Heart left ventricle (tissue), 16 donors: ENCODE measurements around the gene P2RY10. TPM values are rescaled to one million over a fixed set of nuclear protein-coding genes. Genes with fewer than 3 reads are reported as not detected.

Experiments
- ATAC-seq, 4 donors: fragments of 200-7000 bp; cut with Tn5 transposase; one replicate each; pipeline ENCODE4 v1.9.1; 2020 to 2022; ENCODE audit warnings: moderate library complexity in 4 of 4, mild to moderate bottlenecking in 3 of 4, moderate number of reproducible peaks in 1 of 4
- DNase-seq, 5 donors: peaks; one replicate each; pipeline ENCODE4 v3.0.0-alpha.2; 2020
- H3K27ac ChIP-seq, 12 donors: fragments of 200-600 bp; sonication (generic) in 4 of 12; one replicate each; pipeline versions ENCODE4 v1.5.0 to v1.8.0; 2016 to 2022; ENCODE audit warnings: mild to moderate bottlenecking in 2 of 12
- H3K27me3 ChIP-seq, 9 donors: fragments of 200-600 bp; sonication (generic) in 2 of 9; one replicate each; pipeline versions ENCODE4 v1.5.1 to v1.8.0; 2016 to 2022; ENCODE audit warnings: mild to moderate bottlenecking in 3 of 9
- H3K36me3 ChIP-seq, 9 donors: fragments of 200-600 bp; sonication (generic) in 2 of 9; one replicate each; pipeline versions ENCODE4 v1.5.0 to v1.8.0; 2018 to 2022; ENCODE audit warnings: mild to moderate bottlenecking in 2 of 9
- H3K4me1 ChIP-seq, 12 donors: fragments of 200-600 bp; sonication (generic) in 4 of 12; one replicate each; pipeline versions ENCODE4 v1.5.0 to v1.8.0; 2016 to 2022; ENCODE audit warnings: mild to moderate bottlenecking in 3 of 12
- H3K4me3 ChIP-seq, 12 donors: fragments of 200-600 bp; sonication (generic) in 4 of 12; one replicate each; pipeline versions ENCODE4 v1.5.0 to v1.8.0; 2017 to 2022; ENCODE audit warnings: mild to moderate bottlenecking in 9 of 12, moderate library complexity in 4 of 12
- H3K9me3 ChIP-seq, 12 donors: fragments of 200-600 bp; sonication (generic) in 4 of 12; one replicate each; pipeline versions ENCODE4 v1.5.0 to v1.8.0; 2016 to 2022; ENCODE audit warnings: mild to moderate bottlenecking in 1 of 12
- POLR2A ChIP-seq, 2 donors: fragments of 450-650 bp; IDR thresholded peaks; one replicate each; pipeline ENCODE4 v1.6.1; 2017; ENCODE audit warnings: antibody characterized with exemption in 2 of 2, mild to moderate bottlenecking in 2 of 2, moderate library complexity in 2 of 2
- WGBS, 4 donors: extraction: QIAGEN DNeasy Blood & Tissue Kit in 2 of 4; methylation state at CpG; one replicate each; pipeline versions ENCODE4 v1.1.5 to v1.1.7; 2013 to 2018; 5-methylcytosine and 5-hydroxymethylcytosine counted together
- intact Hi-C, 10 donors: fragments of 100-400 bp; cut with DNase I; formaldehyde crosslinking; loops; one replicate each; pipeline versions ENCODE4 v1.11.1 to v1.14.2; 2022
- polyA plus RNA-seq, 2 donors: library from polyadenylated mRNA; stranded (reverse); fragments of 200-250 nt; gene quantifications; one replicate each; pipeline ENCODE4 v1.2.3, GENCODE V29; 2013
- total RNA-seq, 9 donors: library from RNA; depleted of rRNA in 2 of 9; stranded (reverse); fragments of >200 nt in 2 of 9; fragmentation: NEBNext Ultra II Directional in 3 of 9; extraction: Animal tissue kit (Norgen Biotek cat#: 25700) in 3 of 9; gene quantifications; one replicate each; pipeline versions ENCODE4 v1.1.0 to v1.2.4, GENCODE V29; 2016 to 2023
- TF ChIP-seq, protein P1 (sequence below), 12 donors: fragments of 200-600 bp; sonication (generic) in 4 of 12; IDR thresholded peaks; one replicate each; pipeline versions ENCODE4 v1.5.0 to v1.8.0; 2018 to 2022; ENCODE audit warnings: antibody characterized with exemption in 12 of 12, mild to moderate bottlenecking in 5 of 12
- donor health status: ischemic (EF 13 %, LVEDD 7.1; RV severe dilation, severe dysfunction).
- donor health status: healthy with polysubstance abuse.
- donor health status: DM: no; HTN: yes; CAD: no.
- donor health status: DM: no; HTN: no; CAD: no.
- donor health status: ischemic (EF 25% LVEDD 6.9; RV normal size, moderate dysfunction).
- donor health status: ischemic (EF 25% LVEDD 5.7; RV mildly dilated, moderate dysfunction).
- donor health status: healthy.
- donor health status: DM: yes; HTN: yes; CAD: no.
- donor health status: ischemic (EF 35%, LVEDD 5.7; RV mildly dilated, moderate dysfunction).
- donor health status: nonischemic (EF 11% LVEDD 7.7; RV severe dilation, severe dysfunction).
- donor health status: DM: yes; HTN: yes; CAD: no.
- donor health status: PGD.
- donor health status: ischemic (EF 29% LVEDD 5.4; RV normal size, mild dysfunction).
- donor health status: nonischemic (EF 23%, LVEDD 6.1; RV moderate dilation, normal function).

The P2RY10 gene
- total and polyA plus RNA-seq, 11 donors: 0.07 to 1.8 (median 0.71) TPM; not detected in 7

DNA sequence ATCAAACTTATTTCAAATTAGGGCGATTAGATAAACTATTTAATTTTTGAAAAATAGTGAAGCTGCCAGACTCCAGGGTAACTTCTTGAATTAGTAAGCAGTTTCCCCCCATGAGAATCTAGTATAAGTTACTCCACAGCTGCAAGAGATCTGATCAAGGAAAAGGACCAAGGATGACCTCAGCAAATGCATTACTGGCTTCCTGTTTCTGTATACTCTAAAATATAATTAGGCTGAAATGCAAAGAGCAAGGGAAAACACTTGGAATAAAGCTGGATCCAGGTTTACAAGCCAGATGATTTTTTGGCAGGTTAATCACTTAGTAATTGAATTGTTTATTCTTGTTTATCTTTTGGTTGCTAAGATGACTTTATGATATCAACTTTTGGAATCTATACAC, 13.4 kb upstream of the P2RY10 start:
- no peaks in the 10 kb centered on the region for H3K27me3 ChIP-seq
- ATAC-seq (peak in 1 of 4 donors; percentile 28), DNase-seq (no peak)
- WGBS, 4 donors: 21 to 36% (median 26%) methylated on average over 1 of the region's 1 CpG
- H3K4me1 ChIP-seq: peaks cover 0 to 3% (median 0%) of the 10 kb centered on the region in 12 donors
- H3K4me3 ChIP-seq: no peak overlapping the region
- peak overlapping the region in 2 of 12 donors; percentile 15 to 30 for H3K27ac ChIP-seq
- intact Hi-C loops: no loop called here
- no peaks in the 10 kb centered on the region for H3K36me3 ChIP-seq
- TF ChIP-seq, protein P1, sequence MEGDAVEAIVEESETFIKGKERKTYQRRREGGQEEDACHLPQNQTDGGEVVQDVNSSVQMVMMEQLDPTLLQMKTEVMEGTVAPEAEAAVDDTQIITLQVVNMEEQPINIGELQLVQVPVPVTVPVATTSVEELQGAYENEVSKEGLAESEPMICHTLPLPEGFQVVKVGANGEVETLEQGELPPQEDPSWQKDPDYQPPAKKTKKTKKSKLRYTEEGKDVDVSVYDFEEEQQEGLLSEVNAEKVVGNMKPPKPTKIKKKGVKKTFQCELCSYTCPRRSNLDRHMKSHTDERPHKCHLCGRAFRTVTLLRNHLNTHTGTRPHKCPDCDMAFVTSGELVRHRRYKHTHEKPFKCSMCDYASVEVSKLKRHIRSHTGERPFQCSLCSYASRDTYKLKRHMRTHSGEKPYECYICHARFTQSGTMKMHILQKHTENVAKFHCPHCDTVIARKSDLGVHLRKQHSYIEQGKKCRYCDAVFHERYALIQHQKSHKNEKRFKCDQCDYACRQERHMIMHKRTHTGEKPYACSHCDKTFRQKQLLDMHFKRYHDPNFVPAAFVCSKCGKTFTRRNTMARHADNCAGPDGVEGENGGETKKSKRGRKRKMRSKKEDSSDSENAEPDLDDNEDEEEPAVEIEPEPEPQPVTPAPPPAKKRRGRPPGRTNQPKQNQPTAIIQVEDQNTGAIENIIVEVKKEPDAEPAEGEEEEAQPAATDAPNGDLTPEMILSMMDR (IDR thresholded peaks at IDR 0.05): no peak
- TF ChIP-seq POLR2A (IDR thresholded peaks at IDR 0.05): no peak
- H3K9me3 ChIP-seq: no peaks in the 10 kb centered on the region

DNA sequence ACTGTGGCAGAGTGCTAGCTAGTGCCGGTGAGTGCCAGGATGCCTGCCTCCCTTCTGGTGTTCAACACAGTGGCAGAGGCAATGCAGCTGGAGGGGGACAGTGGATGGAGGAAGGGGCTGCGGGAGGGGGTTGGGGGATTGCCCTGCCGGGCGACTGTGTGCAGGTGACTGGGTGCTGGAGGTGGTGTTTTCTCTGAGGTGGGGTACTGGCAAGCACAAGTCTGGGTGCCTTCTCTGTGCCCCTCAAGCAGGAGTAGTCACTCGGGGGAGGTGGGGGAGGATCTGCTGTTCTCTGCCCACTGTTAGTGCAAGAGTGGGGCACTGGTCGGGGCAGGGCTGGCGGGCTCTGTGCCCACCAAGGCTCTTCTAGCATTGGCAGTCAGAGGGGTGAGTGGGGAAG, 10.3 kb upstream of the P2RY10 start:
- H3K4me1 ChIP-seq: peaks cover 0 to 3% (median 0%) of the 10 kb centered on the region in 12 donors
- TF ChIP-seq, protein P1 (IDR thresholded peaks at IDR 0.05): no peak
- TF ChIP-seq POLR2A (IDR thresholded peaks at IDR 0.05): no peak
- no peaks in the 10 kb centered on the region for H3K27me3 ChIP-seq
- ATAC-seq: no peak
- no peaks in the 10 kb centered on the region for H3K9me3 ChIP-seq
- intact Hi-C loops: no loop called here
- whole genome bisulfite sequencing, 4 donors: 90 to 98% (median 93%) methylated on average over 7 of the region's 7 CpGs
- no peak overlapping the region for H3K4me3 ChIP-seq
- DNase-seq: no peak
- no peaks in the 10 kb centered on the region for H3K36me3 ChIP-seq
- no peak overlapping the region for H3K27ac ChIP-seq

- WGBS, 4 donors: 60 to 85% (median 75%) methylated on average over 3 of the region's 3 CpGs
- intact Hi-C loops: no loop called here
These were observed 840 bp upstream of the P2RY10 start for GRCh38 chrX:78944351-78944750.

GRCh38 chrX:78946178-78946931, 1.2 kb downstream of the P2RY10 start:
- Histone ChIP-seq H3K27ac (peak overlapping the region in 1 of 12 donors; percentile 10), H3K27me3 (no peaks in the 10 kb centered on the region), H3K9me3 (no peaks in the 10 kb centered on the region), H3K4me1 (peaks cover 0 to 4% (median 0%) of the 10 kb centered on the region in 12 donors), H3K36me3 (no peaks in the 10 kb centered on the region), H3K4me3 (peak overlapping the region in 1 of 12 donors; percentile 38)
- intact Hi-C loops: no loop called here
- DNase-seq: no peak
- 38 to 69% (median 51%) methylated on average over 1 of the region's 1 CpG for WGBS, 4 donors
- TF ChIP-seq, protein P1 (IDR thresholded peaks at IDR 0.05): no peak
- TF ChIP-seq POLR2A (IDR thresholded peaks at IDR 0.05): no peak
- no peak for ATAC-seq

More at GRCh38 chrX:78944351-78944750, 840 bp upstream of the P2RY10 start:
- TF ChIP-seq POLR2A (IDR thresholded peaks at IDR 0.05): no peak
- TF ChIP-seq, protein P1 (IDR thresholded peaks at IDR 0.05): no peak
- Histone ChIP-seq H3K27ac (no peak overlapping the region), H3K27me3 (no peaks in the 10 kb centered on the region), H3K36me3 (no peaks in the 10 kb centered on the region), H3K4me3 (no peak overlapping the region), H3K9me3 (no peaks in the 10 kb centered on the region), H3K4me1 (peaks cover 0 to 5% (median 0%) of the 10 kb centered on the region in 12 donors)
- no peak for ATAC-seq
- DNase-seq: no peak
